ENCODE measurements around the gene PLPPR4.

DNA sequence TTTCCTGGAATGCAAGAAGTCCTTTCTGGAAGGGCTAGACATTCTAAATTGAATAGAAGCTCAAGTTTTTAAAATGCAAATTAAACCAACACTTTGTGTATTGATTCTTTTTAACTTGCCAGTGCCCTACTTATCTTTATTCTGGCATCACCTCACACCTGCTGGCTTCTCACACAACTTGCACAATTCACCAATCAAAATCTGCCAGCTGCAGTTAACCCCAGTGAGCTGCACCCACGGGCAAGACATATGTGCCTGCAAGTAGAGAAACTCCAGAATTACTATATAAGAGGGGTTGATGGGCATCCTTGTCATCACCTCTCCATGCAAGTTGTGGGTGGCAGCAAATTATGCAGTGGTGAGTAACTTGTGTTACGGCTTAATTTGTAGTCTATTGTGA lies 11.7 kb upstream of the PLPPR4 start:
- TF ChIP-seq RFX5 (IDR thresholded peaks at IDR 0.05; ENCODE audit: low read depth, low read length) (no peak), BHLHE40 (IDR thresholded peaks at IDR 0.05; ENCODE audit: low read depth, low read length) (no peak), RCOR1 (IDR thresholded peaks at IDR 0.05; ENCODE audit: insufficient replicate concordance, low read length) (no peak), MAFK (IDR thresholded peaks at IDR 0.05; ENCODE audit: low read depth, low read length) (no peak)
- TF ChIP-seq, protein P1, sequence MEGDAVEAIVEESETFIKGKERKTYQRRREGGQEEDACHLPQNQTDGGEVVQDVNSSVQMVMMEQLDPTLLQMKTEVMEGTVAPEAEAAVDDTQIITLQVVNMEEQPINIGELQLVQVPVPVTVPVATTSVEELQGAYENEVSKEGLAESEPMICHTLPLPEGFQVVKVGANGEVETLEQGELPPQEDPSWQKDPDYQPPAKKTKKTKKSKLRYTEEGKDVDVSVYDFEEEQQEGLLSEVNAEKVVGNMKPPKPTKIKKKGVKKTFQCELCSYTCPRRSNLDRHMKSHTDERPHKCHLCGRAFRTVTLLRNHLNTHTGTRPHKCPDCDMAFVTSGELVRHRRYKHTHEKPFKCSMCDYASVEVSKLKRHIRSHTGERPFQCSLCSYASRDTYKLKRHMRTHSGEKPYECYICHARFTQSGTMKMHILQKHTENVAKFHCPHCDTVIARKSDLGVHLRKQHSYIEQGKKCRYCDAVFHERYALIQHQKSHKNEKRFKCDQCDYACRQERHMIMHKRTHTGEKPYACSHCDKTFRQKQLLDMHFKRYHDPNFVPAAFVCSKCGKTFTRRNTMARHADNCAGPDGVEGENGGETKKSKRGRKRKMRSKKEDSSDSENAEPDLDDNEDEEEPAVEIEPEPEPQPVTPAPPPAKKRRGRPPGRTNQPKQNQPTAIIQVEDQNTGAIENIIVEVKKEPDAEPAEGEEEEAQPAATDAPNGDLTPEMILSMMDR (conservative IDR thresholded peaks at IDR 0.05; ENCODE audit: low read depth, low read length), result no peak
- TF ChIP-seq, protein P2, sequence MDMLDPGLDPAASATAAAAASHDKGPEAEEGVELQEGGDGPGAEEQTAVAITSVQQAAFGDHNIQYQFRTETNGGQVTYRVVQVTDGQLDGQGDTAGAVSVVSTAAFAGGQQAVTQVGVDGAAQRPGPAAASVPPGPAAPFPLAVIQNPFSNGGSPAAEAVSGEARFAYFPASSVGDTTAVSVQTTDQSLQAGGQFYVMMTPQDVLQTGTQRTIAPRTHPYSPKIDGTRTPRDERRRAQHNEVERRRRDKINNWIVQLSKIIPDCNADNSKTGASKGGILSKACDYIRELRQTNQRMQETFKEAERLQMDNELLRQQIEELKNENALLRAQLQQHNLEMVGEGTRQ (IDR thresholded peaks at IDR 0.05; ENCODE audit: low read depth, low read length), result no peak
- TF ChIP-seq, protein P3, sequence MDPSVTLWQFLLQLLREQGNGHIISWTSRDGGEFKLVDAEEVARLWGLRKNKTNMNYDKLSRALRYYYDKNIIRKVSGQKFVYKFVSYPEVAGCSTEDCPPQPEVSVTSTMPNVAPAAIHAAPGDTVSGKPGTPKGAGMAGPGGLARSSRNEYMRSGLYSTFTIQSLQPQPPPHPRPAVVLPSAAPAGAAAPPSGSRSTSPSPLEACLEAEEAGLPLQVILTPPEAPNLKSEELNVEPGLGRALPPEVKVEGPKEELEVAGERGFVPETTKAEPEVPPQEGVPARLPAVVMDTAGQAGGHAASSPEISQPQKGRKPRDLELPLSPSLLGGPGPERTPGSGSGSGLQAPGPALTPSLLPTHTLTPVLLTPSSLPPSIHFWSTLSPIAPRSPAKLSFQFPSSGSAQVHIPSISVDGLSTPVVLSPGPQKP (IDR thresholded peaks at IDR 0.05; ENCODE audit: borderline replicate concordance, low read depth, low read length), result no peak

All from IMR-90 (cell line).